Tibial artery (tissue), 4 donors: ENCODE measurements around the gene HUS1.
"Not testable (repeated sequence)": the region's sequence is repeated elsewhere in the genome, so short reads cannot be mapped to it uniquely, and the experiment has no call there.

Experiments used
- DNase-seq, 2 donors: peaks; one replicate each; pipeline ENCODE4 v3.0.0-alpha.2; 2019
- H3K27ac ChIP-seq, 2 donors: fragments of 200-600 bp; sonication (generic) in 1 of 2; 1 replicate in 1 of 2; 2 replicates in 1 of 2; pipeline ENCODE4 v1.5.1; 2018 to 2019; ENCODE audit warnings: mild to moderate bottlenecking in 1 of 2
- H3K27me3 ChIP-seq, 2 donors: fragments of 200-600 bp; sonication (generic) in 1 of 2; one replicate each; pipeline versions ENCODE4 v1.5.1 to v1.6.0; 2016 to 2019
- H3K36me3 ChIP-seq, 3 donors: fragments of 200-600 bp; sonication (generic) in 2 of 3; one replicate each; pipeline ENCODE4 v1.5.1; 2016 to 2019; ENCODE audit warnings: mild to moderate bottlenecking in 2 of 3
- H3K4me1 ChIP-seq, 4 donors: fragments of 200-600 bp; sonication (generic) in 2 of 4; 1 replicate in 3 of 4; 2 replicates in 1 of 4; pipeline ENCODE4 v1.5.1; 2016 to 2019
- H3K4me3 ChIP-seq, 2 donors: fragments of 200-600 bp; sonication (generic) in 1 of 2; 1 replicate in 1 of 2; 2 replicates in 1 of 2; pipeline ENCODE4 v1.5.1; 2018 to 2019; ENCODE audit warnings: mild to moderate bottlenecking in 2 of 2
- H3K9me3 ChIP-seq, 3 donors: fragments of 200-600 bp; sonication (generic) in 1 of 3; one replicate each; pipeline ENCODE4 v1.5.1; 2016 to 2019
- CTCF ChIP-seq, 2 experiments: fragments of 200-600 bp in 1 of 2; fragments of 450-650 bp in 1 of 2; IDR thresholded peaks; one replicate each; pipeline ENCODE4 v1.5.1; 2017 to 2019; ENCODE audit warnings: antibody characterized with exemption in 2 of 2, mild to moderate bottlenecking in 1 of 2, moderate library complexity in 1 of 2
- intact Hi-C: fragments of 100-400 bp; cut with DNase I; formaldehyde crosslinking; loops from one replicate; pipeline ENCODE4 v1.15.0; 2023; ENCODE audit warnings: low total_unique reads

Gene HUS1

GRCh38 chr7:47931005-47932004, 48.1 kb downstream of the HUS1 start:
- H3K4me3 ChIP-seq, result no peak overlapping the region
- H3K27ac ChIP-seq, result no peak overlapping the region
- H3K27me3 ChIP-seq, result no peaks in the 10 kb centered on the region
- no peak for TF ChIP-seq CTCF (IDR thresholded peaks at IDR 0.05)
- no peaks in the 10 kb centered on the region for H3K36me3 ChIP-seq
- intact Hi-C loops, result no loop called here
- no peak for DNase-seq
- peaks cover 0 to 19% (median 0%) of the 10 kb centered on the region in 4 donors for H3K4me1 ChIP-seq
- no peaks in the 10 kb centered on the region for H3K9me3 ChIP-seq

GRCh38 chr7:47924266-47924665, 55.1 kb downstream of the HUS1 start:
- Histone ChIP-seq H3K4me3 (no peak overlapping the region), H3K4me1 (no peaks in the 10 kb centered on the region), H3K9me3 (no peaks in the 10 kb centered on the region), H3K27me3 (no peaks in the 10 kb centered on the region), H3K27ac (no peak overlapping the region), H3K36me3 (no peaks in the 10 kb centered on the region)
- no peak for DNase-seq
- TF ChIP-seq CTCF (IDR thresholded peaks at IDR 0.05), result no peak
- intact Hi-C loops, result no loop called here

GRCh38 chr7:47923081-47923875, 56.1 kb downstream of the HUS1 start:
- H3K27ac ChIP-seq, H3K36me3 ChIP-seq, H3K27me3 ChIP-seq, H3K4me1 ChIP-seq, H3K4me3 ChIP-seq, DNase-seq, H3K9me3 ChIP-seq, intact Hi-C loops: not testable (repeated sequence)

- H3K9me3 ChIP-seq, H3K4me3 ChIP-seq, H3K4me1 ChIP-seq, intact Hi-C loops, H3K27ac ChIP-seq, H3K36me3 ChIP-seq, DNase-seq, H3K27me3 ChIP-seq: not testable (repeated sequence)
These were observed 62.9 kb downstream of the HUS1 start for GRCh38 chr7:47916514-47916913.

- intact Hi-C loops, result no loop called here
- no peaks in the 10 kb centered on the region for H3K27me3 ChIP-seq
- H3K4me1 ChIP-seq, result no peaks in the 10 kb centered on the region
- H3K27ac ChIP-seq, result no peak overlapping the region
- no peak overlapping the region for H3K4me3 ChIP-seq
- H3K9me3 ChIP-seq, result no peaks in the 10 kb centered on the region
- no peak for TF ChIP-seq CTCF (IDR thresholded peaks at IDR 0.05)
- H3K36me3 ChIP-seq, result no peaks in the 10 kb centered on the region
- no peak for DNase-seq
These were observed 63.8 kb downstream of the HUS1 start for GRCh38 chr7:47915616-47915976.

- H3K4me3 ChIP-seq, result no peak overlapping the region
- DNase-seq, result no peak
- H3K9me3 ChIP-seq, result no peaks in the 10 kb centered on the region
- no peaks in the 10 kb centered on the region for H3K36me3 ChIP-seq
- H3K4me1 ChIP-seq, result peaks cover 0 to 6% (median 0%) of the 10 kb centered on the region in 4 donors
- TF ChIP-seq CTCF (IDR thresholded peaks at IDR 0.05), result no peak
- intact Hi-C loops, result no loop called here
- no peak overlapping the region for H3K27ac ChIP-seq
- no peaks in the 10 kb centered on the region for H3K27me3 ChIP-seq
These were observed 64.4 kb downstream of the HUS1 start for GRCh38 chr7:47914717-47915615.
